BLaER1 treated with 17β-estradiol and CSF1 and Interleukin-3, amounts not matched to agents 10 nM and 100 nM (cell line): ENCODE data around the gene TTC28.

Source experiments
- H3K27ac ChIP-seq, 11 experiments: shearing (Covaris generic); formaldehyde crosslinking; 2 replicates each; pipeline ENCODE4 v1.8.1; 2022
- H3K27me3 ChIP-seq, 11 experiments: shearing (Covaris generic); formaldehyde crosslinking; 2 replicates each; pipeline ENCODE4 v1.8.1; 2022
- H3K36me3 ChIP-seq, 11 experiments: shearing (Covaris generic); formaldehyde crosslinking; 2 replicates each; pipeline ENCODE4 v1.8.1; 2022
- H3K4me1 ChIP-seq, 10 experiments: shearing (Covaris generic); formaldehyde crosslinking; 2 replicates each; pipeline ENCODE4 v1.8.1; 2022
- H3K4me2 ChIP-seq, 11 experiments: shearing (Covaris generic); formaldehyde crosslinking; 2 replicates each; pipeline ENCODE4 v1.8.1; 2022
- H3K4me3 ChIP-seq, 10 experiments: shearing (Covaris generic); formaldehyde crosslinking; 2 replicates each; pipeline ENCODE4 v1.8.1; 2022
- H3K9ac ChIP-seq, 11 experiments: shearing (Covaris generic); formaldehyde crosslinking; 2 replicates each; pipeline ENCODE4 v1.8.1; 2022
- H3K9me3 ChIP-seq, 11 experiments: shearing (Covaris generic); formaldehyde crosslinking; replicated peaks in 1 of 11; 2 replicates each; pipeline ENCODE4 v1.8.1; 2022
- H4K20me1 ChIP-seq, 11 experiments: shearing (Covaris generic); formaldehyde crosslinking; 2 replicates each; pipeline ENCODE4 v1.8.1; 2022
- Cebpa-rat ChIP-seq, 11 experiments: shearing (Covaris generic); IDR thresholded peaks; 2 replicates each; pipeline ENCODE4 v1.8.1; 2022

The TTC28 gene

DNA sequence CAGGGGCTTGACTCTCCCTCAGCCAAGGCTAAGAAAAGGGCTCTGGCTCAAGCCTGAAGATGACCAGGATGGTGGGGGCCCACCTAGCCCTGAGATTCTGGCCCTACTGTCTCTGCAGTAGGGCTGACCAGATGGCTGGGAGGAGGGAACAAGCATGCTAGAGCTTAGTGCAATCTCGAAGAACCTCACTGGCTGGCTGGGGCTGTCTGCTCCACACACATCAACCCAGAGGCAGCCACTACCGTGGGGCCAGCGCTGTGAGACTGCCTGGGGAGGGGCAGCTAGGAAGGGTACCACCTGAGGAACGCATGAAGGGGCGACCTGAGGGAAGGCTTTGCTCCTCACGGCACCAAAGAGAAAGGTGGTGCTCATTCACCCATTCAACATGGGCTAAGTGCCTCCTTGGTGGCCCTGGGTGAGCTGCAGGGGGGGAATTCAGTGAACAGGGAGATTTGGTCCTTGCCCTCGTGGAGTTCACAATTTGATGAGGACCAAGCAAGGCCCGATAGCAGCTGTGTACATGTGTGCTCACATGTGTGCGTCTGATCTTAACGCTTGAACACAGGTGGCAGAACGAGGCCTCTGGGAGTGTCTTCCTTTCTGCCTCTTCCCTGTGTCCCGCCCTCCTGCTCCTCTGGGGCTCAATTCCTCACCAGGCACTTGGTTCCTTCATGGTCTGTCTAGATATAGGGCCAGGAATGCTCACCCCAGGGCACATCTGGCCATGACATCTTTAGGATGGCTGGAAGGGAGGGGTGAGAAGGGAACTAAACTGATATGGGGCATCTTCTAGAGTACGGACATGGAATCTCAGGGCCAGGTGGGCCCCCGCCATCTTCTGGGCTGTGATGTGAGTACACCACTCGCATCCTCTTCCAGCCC lies 658.3 kb downstream of the TTC28 start:
- no peak overlapping the region for H3K4me2 ChIP-seq
- H4K20me1 ChIP-seq = peaks cover 0 to 13% (median 0%) of the 10 kb centered on the region in 11 experiments; a peak in 2 of 22 replicates
- no peaks in the 10 kb centered on the region for H3K9me3 ChIP-seq
- H3K27ac ChIP-seq = no peak overlapping the region
- H3K4me3 ChIP-seq = no peak overlapping the region
- no peak overlapping the region for H3K9ac ChIP-seq
- no peaks in the 10 kb centered on the region for H3K36me3 ChIP-seq
- no peak for TF ChIP-seq Cebpa-rat (IDR thresholded peaks at IDR 0.05)
- no peaks in the 10 kb centered on the region for H3K27me3 ChIP-seq
- H3K4me1 ChIP-seq = peaks cover 12 to 25% (median 21%) of the 10 kb centered on the region in 10 experiments; a peak in 19 of 20 replicates

DNA sequence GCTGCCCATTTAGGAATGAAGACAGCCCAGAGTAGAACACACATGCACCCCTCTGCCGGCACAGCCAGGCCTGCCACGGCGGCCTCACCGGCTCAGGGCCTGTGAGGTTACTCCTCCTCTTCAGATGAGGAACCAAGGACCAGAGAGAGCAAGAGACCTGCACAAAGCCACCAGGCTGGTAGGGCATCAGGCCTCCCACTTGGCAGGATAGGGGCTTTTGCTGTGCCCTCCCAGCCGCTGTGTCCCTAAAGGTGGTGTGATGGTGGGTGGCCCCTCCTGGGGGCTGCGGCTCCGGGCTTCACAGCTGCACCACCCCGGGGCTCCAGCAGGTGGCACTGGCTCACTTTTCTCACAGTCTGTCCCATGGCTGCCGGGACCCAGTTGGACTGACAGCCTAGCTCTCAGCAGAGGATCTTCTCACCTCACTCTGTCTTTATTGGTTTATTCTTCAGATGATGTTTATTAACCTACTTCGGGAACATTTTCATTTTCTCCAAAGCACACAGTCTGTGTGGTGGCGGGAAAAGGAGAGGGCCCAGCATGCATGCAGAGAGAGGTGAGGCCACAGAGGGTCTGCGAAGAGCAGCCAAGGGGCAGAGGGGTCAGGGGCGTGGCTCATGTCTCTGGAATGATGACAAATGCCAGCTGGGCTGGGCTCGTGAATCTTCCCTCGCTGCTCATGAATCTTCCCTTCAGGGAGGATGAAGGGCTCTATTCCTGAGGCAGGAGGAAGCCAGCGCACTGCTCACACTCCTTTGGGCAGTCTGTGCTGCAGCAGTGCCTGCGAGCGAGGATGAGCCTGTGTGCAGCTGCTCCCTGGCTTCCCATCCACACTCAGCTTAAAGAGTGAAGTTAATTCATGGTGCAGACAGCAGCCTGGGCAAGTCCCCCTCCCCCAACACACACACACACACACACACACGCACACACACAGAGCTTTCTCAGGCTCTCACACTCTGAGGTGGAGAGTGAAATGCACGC lies 659.5 kb downstream of the TTC28 start:
- Histone ChIP-seq H3K4me3 (no peak overlapping the region), H3K36me3 (no peaks in the 10 kb centered on the region), H3K27me3 (no peaks in the 10 kb centered on the region), H3K9ac (no peak overlapping the region), H3K9me3 (no peaks in the 10 kb centered on the region), H3K4me2 (no peak overlapping the region), H4K20me1 (peaks cover 0 to 13% (median 0%) of the 10 kb centered on the region in 11 experiments; a peak in 2 of 22 replicates), H3K27ac (no peak overlapping the region), H3K4me1 (peaks cover 15 to 28% (median 23%) of the 10 kb centered on the region in 10 experiments)
- no peak for TF ChIP-seq Cebpa-rat (IDR thresholded peaks at IDR 0.05)

DNA sequence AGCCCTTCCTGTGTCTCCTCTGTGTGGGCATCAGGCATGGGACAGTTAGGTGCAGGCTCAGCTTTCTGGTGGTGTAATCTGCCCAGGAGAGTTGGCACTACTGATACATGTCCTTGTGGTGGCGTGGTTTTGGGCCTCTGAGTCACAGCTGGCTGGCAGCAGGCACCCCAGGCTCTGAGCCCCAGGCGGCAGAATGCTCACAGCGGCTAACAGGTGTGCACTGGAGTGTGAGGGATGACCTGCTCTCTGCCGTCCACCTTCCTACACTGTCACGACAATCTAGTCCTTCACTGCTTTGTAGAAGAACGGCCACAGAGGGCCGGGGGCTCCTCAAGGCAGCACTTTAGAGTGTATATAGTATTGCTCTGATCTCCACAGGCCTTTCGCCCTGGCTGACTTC lies 660.3 kb downstream of the TTC28 start:
- Histone ChIP-seq H3K4me3 (no peak overlapping the region), H3K4me1 (peaks cover 22 to 36% (median 32%) of the 10 kb centered on the region in 10 experiments), H3K27me3 (no peaks in the 10 kb centered on the region), H3K4me2 (peak overlapping the region in 7 of 11 experiments; percentile 6 to 53 (median 45); a peak in 7 of 22 replicates), H3K27ac (no peak overlapping the region), H4K20me1 (peaks cover 0 to 13% (median 0%) of the 10 kb centered on the region in 11 experiments; a peak in 2 of 22 replicates), H3K9me3 (no peaks in the 10 kb centered on the region), H3K36me3 (no peaks in the 10 kb centered on the region), H3K9ac (no peak overlapping the region)
- no peak for TF ChIP-seq Cebpa-rat (IDR thresholded peaks at IDR 0.05)

DNA sequence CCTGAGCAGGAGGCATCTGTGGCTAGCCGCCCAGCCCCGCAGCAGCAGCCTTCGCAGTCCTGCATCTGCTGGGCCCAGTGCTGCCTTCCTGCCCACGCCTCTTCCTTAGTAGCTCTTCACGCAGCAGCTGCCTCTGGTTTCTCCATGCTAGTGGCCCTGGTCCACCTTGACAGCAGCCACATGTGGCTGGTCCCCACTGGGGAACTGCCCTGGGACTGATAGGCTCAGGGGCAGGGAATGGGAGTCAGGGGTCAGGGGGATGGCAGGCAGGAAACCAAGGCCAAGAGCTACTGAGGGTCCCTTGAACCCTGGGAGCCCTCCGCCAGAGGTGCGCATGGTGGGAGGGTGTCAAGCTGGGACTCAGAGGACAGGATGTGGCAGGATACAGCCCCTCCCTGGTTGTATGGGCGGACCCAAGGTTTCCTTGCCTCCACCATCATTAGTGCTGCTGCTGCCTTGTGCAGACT lies 661.1 kb downstream of the TTC28 start:
- no peaks in the 10 kb centered on the region for H3K36me3 ChIP-seq
- peaks cover 0 to 13% (median 0%) of the 10 kb centered on the region in 11 experiments; a peak in 2 of 22 replicates for H4K20me1 ChIP-seq
- H3K4me1 ChIP-seq = peaks cover 22 to 40% (median 36%) of the 10 kb centered on the region in 10 experiments
- no peaks in the 10 kb centered on the region for H3K9me3 ChIP-seq
- H3K9ac ChIP-seq = 0 out of 22 replicates have a peak overlapping the region, but pooled peaks of 1 of the 11 experiments have one; percentile 33
- no peak overlapping the region for H3K4me3 ChIP-seq
- no peaks in the 10 kb centered on the region for H3K27me3 ChIP-seq
- H3K4me2 ChIP-seq = peak overlapping the region; percentile 5 to 53 (median 45); a peak in 17 of 22 replicates
- peak overlapping the region in 1 of 11 experiments; percentile 22; a peak in 1 of 22 replicates for H3K27ac ChIP-seq
- TF ChIP-seq Cebpa-rat (IDR thresholded peaks at IDR 0.05) = no peak

DNA sequence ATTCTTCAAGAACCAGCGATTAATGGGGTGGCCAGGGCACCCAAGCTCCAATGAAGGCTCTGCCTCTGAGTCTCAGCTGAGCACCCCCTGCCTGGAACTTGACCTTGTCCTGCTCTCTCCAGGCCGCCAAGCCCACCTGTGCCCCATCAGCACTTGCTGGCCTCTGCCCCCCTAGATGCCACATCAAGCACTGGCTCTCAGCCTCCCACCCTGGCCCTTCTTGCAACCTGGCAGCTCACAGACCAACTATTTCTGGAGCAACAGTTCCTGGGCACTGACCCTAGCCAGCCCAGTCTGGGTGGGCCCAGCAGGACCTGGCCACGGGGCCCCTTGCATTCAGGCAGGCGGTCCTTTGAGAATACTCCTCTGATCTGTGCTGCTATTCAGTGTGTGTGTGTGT lies 661.8 kb downstream of the TTC28 start:
- Histone ChIP-seq H3K36me3 (no peaks in the 10 kb centered on the region), H3K4me1 (peaks cover 22 to 40% (median 36%) of the 10 kb centered on the region in 10 experiments)

DNA sequence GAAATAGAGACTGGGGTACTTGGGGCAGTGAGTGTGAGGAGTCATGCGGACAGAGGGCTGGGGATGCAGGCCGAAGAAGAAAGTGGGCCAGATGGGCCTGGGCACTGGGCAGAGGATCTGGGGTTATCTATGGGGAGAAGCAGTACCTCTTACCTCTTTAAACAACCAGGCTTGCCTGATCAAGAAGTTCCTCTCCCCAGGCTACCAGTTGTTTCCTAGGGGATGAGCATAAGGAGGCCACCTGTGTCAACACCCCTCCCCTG lies 662.2 kb downstream of the TTC28 start:
- Histone ChIP-seq H3K36me3 (no peaks in the 10 kb centered on the region), H3K4me3 (no peak overlapping the region)
- TF ChIP-seq Cebpa-rat (IDR thresholded peaks at IDR 0.05) = no peak

More for the DNA sequence above, 661.8 kb downstream of the TTC28 start:
- H3K27ac ChIP-seq = no peak overlapping the region
- H3K9ac ChIP-seq = no peak overlapping the region
- TF ChIP-seq Cebpa-rat (IDR thresholded peaks at IDR 0.05) = no peak
- no peaks in the 10 kb centered on the region for H3K9me3 ChIP-seq
- H3K4me2 ChIP-seq = peak overlapping the region in 4 of 11 experiments; percentile 14 to 45 (median 26); a peak in 3 of 22 replicates
- no peaks in the 10 kb centered on the region for H3K27me3 ChIP-seq
- H4K20me1 ChIP-seq = peaks cover 0 to 13% (median 0%) of the 10 kb centered on the region in 11 experiments; a peak in 2 of 22 replicates
- H3K4me3 ChIP-seq = no peak overlapping the region

DNA sequence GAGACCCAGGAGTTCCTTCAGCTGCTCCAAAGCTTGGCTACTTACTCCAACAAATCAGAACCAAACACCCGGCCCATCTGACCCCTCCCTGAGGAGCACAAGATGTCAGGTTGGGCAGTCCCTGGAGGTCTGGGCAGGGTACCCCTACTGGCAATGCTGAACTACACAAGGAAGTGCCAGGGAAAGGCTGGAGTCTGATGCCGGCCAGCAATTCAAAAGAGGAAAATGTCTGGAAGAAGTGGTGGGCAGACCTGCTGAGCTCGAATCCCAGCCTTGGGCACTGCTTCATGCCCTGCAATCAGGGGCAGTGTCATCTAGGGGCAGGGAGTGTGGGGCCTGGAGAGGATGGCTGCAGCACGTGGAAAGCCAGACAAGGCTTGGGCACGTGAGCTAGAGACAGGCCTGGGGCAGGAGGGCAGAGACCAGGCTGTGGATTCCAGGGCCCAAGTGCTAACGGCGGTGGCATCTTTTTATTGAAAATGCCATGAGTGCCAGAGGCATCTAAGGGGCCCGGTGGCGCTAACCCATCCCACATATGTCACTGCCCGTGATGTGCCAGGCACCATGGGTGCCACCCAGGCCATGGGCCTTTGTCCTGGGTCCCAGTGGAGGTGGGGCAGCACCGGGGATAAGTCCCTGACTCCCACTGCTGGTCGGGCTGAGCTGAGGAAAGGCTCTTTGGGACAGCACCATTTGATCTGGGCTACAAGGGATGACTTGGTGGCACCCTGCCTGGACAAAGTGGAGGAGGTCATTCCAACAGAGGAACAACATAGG lies 662.7 kb downstream of the TTC28 start:
- peaks cover 22 to 40% (median 36%) of the 10 kb centered on the region in 10 experiments for H3K4me1 ChIP-seq
- H4K20me1 ChIP-seq = peaks cover 0 to 13% (median 0%) of the 10 kb centered on the region in 11 experiments; a peak in 2 of 22 replicates
- no peak for TF ChIP-seq Cebpa-rat (IDR thresholded peaks at IDR 0.05)
- no peaks in the 10 kb centered on the region for H3K36me3 ChIP-seq
- H3K27ac ChIP-seq = no peak overlapping the region
- H3K9me3 ChIP-seq = no peaks in the 10 kb centered on the region
- H3K4me2 ChIP-seq = no peak overlapping the region
- no peaks in the 10 kb centered on the region for H3K27me3 ChIP-seq
- no peak overlapping the region for H3K4me3 ChIP-seq
- no peak overlapping the region for H3K9ac ChIP-seq

More for the DNA sequence above, 662.2 kb downstream of the TTC28 start:
- H3K9me3 ChIP-seq = no peaks in the 10 kb centered on the region
- H3K4me1 ChIP-seq = peaks cover 22 to 40% (median 36%) of the 10 kb centered on the region in 10 experiments
- H3K27ac ChIP-seq = no peak overlapping the region
- peaks cover 0 to 13% (median 0%) of the 10 kb centered on the region in 11 experiments; a peak in 2 of 22 replicates for H4K20me1 ChIP-seq
- H3K27me3 ChIP-seq = no peaks in the 10 kb centered on the region
- H3K4me2 ChIP-seq = peak overlapping the region in 2 of 11 experiments; percentile 14 to 45; a peak in 2 of 22 replicates
- H3K9ac ChIP-seq = no peak overlapping the region
